ENCODE data around the gene CTNNBL1.

CTNNBL1 gene

DNA sequence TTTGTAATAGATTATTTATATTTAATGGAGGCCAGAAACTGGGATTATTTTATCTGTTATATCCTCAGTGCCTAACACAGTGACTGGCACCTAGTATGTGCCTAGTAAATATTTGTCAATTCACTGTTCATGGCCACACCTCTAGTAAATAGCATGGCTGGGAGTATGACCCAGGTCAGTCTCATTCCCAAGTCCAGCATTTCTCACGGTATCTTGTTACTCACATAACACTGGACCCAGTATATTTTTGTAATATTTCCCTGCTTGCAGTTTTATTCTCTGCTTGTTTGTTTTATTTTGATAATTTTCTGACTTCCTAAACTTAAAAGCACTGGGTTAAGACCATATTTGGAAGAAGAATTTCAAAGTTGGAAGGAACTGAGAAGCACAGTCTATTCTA lies 47.7 kb downstream of the CTNNBL1 start:
- Histone ChIP-seq H3K27ac (peak overlapping the region; percentile 16), H3K36me3 (replicated peaks) (peaks cover 4% of the 10 kb centered on the region), H3K4me3 (ENCODE audit: low read depth, low read length) (no peak overlapping the region), H3K27me3 (replicated peaks) (no peaks in the 10 kb centered on the region)
- in situ Hi-C loops (cut with HindIII; ENCODE audit: low pct_ligation_motif_present, low sequenced_read_pairs), result no loop called here
- DNase-seq, result no peak
- TF ChIP-seq, protein P1, sequence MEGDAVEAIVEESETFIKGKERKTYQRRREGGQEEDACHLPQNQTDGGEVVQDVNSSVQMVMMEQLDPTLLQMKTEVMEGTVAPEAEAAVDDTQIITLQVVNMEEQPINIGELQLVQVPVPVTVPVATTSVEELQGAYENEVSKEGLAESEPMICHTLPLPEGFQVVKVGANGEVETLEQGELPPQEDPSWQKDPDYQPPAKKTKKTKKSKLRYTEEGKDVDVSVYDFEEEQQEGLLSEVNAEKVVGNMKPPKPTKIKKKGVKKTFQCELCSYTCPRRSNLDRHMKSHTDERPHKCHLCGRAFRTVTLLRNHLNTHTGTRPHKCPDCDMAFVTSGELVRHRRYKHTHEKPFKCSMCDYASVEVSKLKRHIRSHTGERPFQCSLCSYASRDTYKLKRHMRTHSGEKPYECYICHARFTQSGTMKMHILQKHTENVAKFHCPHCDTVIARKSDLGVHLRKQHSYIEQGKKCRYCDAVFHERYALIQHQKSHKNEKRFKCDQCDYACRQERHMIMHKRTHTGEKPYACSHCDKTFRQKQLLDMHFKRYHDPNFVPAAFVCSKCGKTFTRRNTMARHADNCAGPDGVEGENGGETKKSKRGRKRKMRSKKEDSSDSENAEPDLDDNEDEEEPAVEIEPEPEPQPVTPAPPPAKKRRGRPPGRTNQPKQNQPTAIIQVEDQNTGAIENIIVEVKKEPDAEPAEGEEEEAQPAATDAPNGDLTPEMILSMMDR (IDR thresholded peaks at IDR 0.05; ENCODE audit: low read depth, low read length, missing control alignments), result no peak

DNA sequence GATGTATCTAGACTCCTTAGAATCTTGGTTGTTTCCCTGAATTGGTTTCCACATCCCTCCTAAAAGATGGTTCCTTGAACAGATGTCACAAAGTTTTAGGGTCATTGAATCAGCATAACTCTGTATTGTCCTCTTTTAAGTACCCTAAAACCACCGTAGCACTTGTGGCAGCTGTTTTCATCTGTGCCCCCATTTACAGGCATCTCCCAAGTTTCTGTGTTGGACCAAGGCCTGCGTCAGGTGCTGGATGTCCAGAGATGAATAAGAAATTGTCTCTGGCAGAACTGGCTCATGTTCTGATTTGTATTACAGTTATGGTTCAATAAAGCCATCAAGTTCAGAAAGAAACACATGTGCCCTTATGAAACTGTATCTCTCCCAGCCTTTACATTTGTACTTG lies 48.3 kb downstream of the CTNNBL1 start:
- Histone ChIP-seq H3K27me3 (replicated peaks) (no peaks in the 10 kb centered on the region), H3K4me3 (ENCODE audit: low read depth, low read length) (no peak overlapping the region), H3K36me3 (replicated peaks) (peaks cover 4% of the 10 kb centered on the region), H3K27ac (no peak overlapping the region)
- DNase-seq, result no peak
- TF ChIP-seq, protein P1 (IDR thresholded peaks at IDR 0.05; ENCODE audit: low read depth, low read length, missing control alignments), result no peak
- in situ Hi-C loops (cut with HindIII; ENCODE audit: low pct_ligation_motif_present, low sequenced_read_pairs), result no loop called here

DNA sequence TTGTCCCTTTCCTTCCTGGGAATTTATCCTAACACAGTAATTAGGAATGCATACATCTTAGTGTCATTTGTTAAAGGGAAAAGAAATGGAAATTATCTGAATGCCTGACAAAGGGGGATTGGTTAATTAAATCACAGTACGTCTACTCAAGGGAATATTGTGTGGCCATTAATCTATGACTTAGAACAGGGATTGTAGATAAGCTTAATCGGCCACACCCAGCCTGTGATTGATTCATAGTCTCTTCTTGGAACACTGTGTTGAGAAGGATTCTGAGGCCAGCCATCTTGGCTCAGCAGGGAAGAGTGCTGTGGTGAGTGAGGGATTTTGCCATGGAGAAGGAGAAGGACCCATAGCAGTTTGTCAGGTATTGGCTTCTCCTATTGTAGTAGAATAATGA lies 50.5 kb downstream of the CTNNBL1 start:
- TF ChIP-seq, protein P1 (IDR thresholded peaks at IDR 0.05; ENCODE audit: low read depth, low read length, missing control alignments), result no peak
- H3K27ac ChIP-seq, result no peak overlapping the region
- DNase-seq, result no peak
- in situ Hi-C loops (cut with HindIII; ENCODE audit: low pct_ligation_motif_present, low sequenced_read_pairs), result no loop called here
- H3K4me3 ChIP-seq (ENCODE audit: low read depth, low read length), result no peak overlapping the region
- H3K36me3 ChIP-seq (replicated peaks), result peaks cover 2% of the 10 kb centered on the region
- no peaks in the 10 kb centered on the region for H3K27me3 ChIP-seq (replicated peaks)

DNA sequence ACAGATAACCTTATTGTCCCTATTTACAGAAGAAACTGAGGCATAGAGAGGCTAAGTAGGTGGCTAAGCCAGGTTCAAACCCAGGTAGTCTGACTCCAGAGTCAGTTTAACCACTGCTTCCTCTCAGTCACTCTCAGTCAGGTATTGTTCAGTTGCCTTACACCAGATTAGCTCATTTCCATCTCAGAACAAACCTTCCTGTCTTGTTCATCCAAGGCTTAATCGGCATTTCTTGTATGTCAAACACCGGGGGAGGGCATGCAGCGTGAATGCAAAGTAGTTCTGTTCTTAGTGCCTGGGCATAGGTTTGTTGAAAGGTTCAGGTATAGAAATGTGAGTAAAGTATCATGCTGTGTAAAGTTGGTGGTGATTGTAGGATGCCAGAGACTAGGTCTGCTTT lies 51.7 kb downstream of the CTNNBL1 start:
- no peak overlapping the region for H3K27ac ChIP-seq
- TF ChIP-seq, protein P1 (IDR thresholded peaks at IDR 0.05; ENCODE audit: low read depth, low read length, missing control alignments), result no peak
- H3K27me3 ChIP-seq (replicated peaks), result no peaks in the 10 kb centered on the region
- in situ Hi-C loops (cut with HindIII; ENCODE audit: low pct_ligation_motif_present, low sequenced_read_pairs), result no loop called here
- peaks cover 2% of the 10 kb centered on the region for H3K36me3 ChIP-seq (replicated peaks)
- no peak for DNase-seq
- H3K4me3 ChIP-seq (ENCODE audit: low read depth, low read length), result no peak overlapping the region

DNA sequence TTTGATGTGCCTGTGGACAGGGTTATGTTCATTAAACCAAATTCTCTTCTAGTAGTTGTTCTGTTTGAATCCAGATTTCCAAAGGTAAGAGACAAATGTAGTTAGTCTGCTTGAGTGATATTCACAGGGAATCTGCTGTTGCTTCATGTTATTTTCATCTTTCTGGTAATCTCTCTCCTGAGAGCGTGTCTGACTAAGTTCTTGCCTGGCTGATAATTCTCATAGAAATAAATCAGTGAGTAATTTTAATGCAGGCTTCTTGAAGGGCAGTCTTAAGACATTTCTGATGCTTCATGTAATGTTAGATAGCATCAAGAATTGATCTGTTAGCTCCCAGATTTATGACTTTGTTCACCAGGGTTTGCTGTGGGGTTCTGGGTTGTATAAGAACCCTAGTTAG lies 54.2 kb downstream of the CTNNBL1 start:
- DNase-seq, result no peak
- no peak overlapping the region for H3K4me3 ChIP-seq (ENCODE audit: low read depth, low read length)
- no peak overlapping the region for H3K27ac ChIP-seq
- TF ChIP-seq, protein P1 (IDR thresholded peaks at IDR 0.05; ENCODE audit: low read depth, low read length, missing control alignments), result no peak
- H3K27me3 ChIP-seq (replicated peaks), result no peaks in the 10 kb centered on the region
- H3K36me3 ChIP-seq (replicated peaks), result peaks cover 2% of the 10 kb centered on the region
- in situ Hi-C loops (cut with HindIII; ENCODE audit: low pct_ligation_motif_present, low sequenced_read_pairs), result no loop called here

DNA sequence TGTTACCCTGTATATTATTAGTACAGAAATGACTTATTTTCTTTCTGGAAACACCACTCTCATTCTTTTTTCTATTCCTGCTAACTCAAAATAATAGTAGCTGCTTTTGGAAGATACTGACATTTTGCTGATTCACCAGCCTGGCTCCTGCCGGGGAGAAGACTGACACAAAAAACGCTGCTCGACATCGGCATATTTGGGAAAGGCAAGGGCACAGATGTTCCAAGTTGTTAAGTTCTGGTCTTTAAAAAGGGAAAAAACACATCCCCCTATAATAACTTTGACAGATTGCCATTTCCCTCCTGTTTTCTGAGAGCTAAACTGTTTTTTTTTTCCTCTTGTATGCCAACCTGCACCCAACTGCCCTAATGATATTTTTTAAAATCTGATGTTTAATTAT lies 55.4 kb downstream of the CTNNBL1 start:
- in situ Hi-C loops (cut with HindIII; ENCODE audit: low pct_ligation_motif_present, low sequenced_read_pairs), result no loop called here
- H3K27ac ChIP-seq, result no peak overlapping the region
- H3K4me3 ChIP-seq (ENCODE audit: low read depth, low read length), result no peak overlapping the region
- TF ChIP-seq, protein P1 (IDR thresholded peaks at IDR 0.05; ENCODE audit: low read depth, low read length, missing control alignments), result no peak
- DNase-seq, result no peak
- H3K36me3 ChIP-seq (replicated peaks), result peaks cover 2% of the 10 kb centered on the region
- H3K27me3 ChIP-seq (replicated peaks), result no peaks in the 10 kb centered on the region

All from brain microvascular endothelial cell (primary cell).